ENCODE results near the gene VAT1. TPM values are rescaled to one million over a fixed set of nuclear protein-coding genes. Genes with fewer than 3 reads are reported as not detected.

VAT1 gene
- total and polyA plus RNA-seq, 9 of the 15 experiments (the other 6 are each of a cell fraction or from before 2014, with no cell fraction given) = 29.4 to 153 (median 66.7) TPM

GRCh38 chr17:42997984-42998938, 23.9 kb downstream of the VAT1 start, which contains the start of gene RPL27 (continued):
- TF ChIP-seq ZNF124 (CRISPR knock-in tag; IDR thresholded peaks at IDR 0.05) (no peak), ATF2 (CRISPR knock-in tag; IDR thresholded peaks at IDR 0.05) (no peak), ZNF668 (CRISPR knock-in tag; IDR thresholded peaks at IDR 0.05) (no peak), MYC (IDR thresholded peaks at IDR 0.05; ENCODE audit: low read depth, low read length) (peak; percentile 99), MYC (CRISPR knock-in tag; IDR thresholded peaks at IDR 0.05; ENCODE audit: borderline replicate concordance, low read depth) (peak; percentile 77), E2F5 (CRISPR knock-in tag; IDR thresholded peaks at IDR 0.05) (no peak), KLF6 (CRISPR knock-in tag; IDR thresholded peaks at IDR 0.05; ENCODE audit: borderline replicate concordance) (peak; percentile 90; the same call in 1 of the 2 replicates), CSDE1 (IDR thresholded peaks at IDR 0.05) (no peak), CBX2 (IDR thresholded peaks at IDR 0.05; ENCODE audit: insufficient read depth, low read length, poor library complexity, severe bottlenecking) (no peak), RBM34 (IDR thresholded peaks at IDR 0.05; ENCODE audit: borderline replicate concordance, insufficient read depth, low read length) (no peak), POLR3G (IDR thresholded peaks at IDR 0.05; ENCODE audit: extremely low read depth, insufficient read length, insufficient replicate concordance) (no peak), NFE2L1 (tag; IDR thresholded peaks at IDR 0.05; ENCODE audit: borderline replicate concordance, low read depth) (no peak), POLR2AphosphoS2 (IDR thresholded peaks at IDR 0.05; ENCODE audit: low read length) (peak; percentile 84; the same call in 1 of the 2 replicates), SETDB1 (IDR thresholded peaks at IDR 0.05; ENCODE audit: low read length) (no peak), SAFB (IDR thresholded peaks at IDR 0.05; ENCODE audit: borderline replicate concordance, low read depth, low read length) (no peak), BRD4 (IDR thresholded peaks at IDR 0.05) (peak; percentile 93), FOXJ3 (CRISPR knock-in tag; IDR thresholded peaks at IDR 0.05) (no peak), SREBF1 (IDR thresholded peaks at IDR 0.05; ENCODE audit: borderline replicate concordance, low read depth, low read length) (peak; percentile 89; the same call in 1 of the 2 replicates), OTX1 (CRISPR knock-in tag; IDR thresholded peaks at IDR 0.05) (no peak), HCFC1 (IDR thresholded peaks at IDR 0.05; ENCODE audit: low read depth, low read length) (peak; percentile 95), NFATC3 (IDR thresholded peaks at IDR 0.05) (peak; percentile 77; the same call in 1 of the 2 replicates), ZKSCAN1 (IDR thresholded peaks at IDR 0.05; ENCODE audit: low read depth, low read length) (peak; percentile 98), SMARCE1 (IDR thresholded peaks at IDR 0.05) (no peak), PCBP1 (IDR thresholded peaks at IDR 0.05; ENCODE audit: low read depth, low read length, poor library complexity, severe bottlenecking) (no peak)
- TF ChIP-seq, protein P1, sequence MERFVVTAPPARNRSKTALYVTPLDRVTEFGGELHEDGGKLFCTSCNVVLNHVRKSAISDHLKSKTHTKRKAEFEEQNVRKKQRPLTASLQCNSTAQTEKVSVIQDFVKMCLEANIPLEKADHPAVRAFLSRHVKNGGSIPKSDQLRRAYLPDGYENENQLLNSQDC (CRISPR knock-in tag; IDR thresholded peaks at IDR 0.05) = no peak
- TF ChIP-seq, protein P2, sequence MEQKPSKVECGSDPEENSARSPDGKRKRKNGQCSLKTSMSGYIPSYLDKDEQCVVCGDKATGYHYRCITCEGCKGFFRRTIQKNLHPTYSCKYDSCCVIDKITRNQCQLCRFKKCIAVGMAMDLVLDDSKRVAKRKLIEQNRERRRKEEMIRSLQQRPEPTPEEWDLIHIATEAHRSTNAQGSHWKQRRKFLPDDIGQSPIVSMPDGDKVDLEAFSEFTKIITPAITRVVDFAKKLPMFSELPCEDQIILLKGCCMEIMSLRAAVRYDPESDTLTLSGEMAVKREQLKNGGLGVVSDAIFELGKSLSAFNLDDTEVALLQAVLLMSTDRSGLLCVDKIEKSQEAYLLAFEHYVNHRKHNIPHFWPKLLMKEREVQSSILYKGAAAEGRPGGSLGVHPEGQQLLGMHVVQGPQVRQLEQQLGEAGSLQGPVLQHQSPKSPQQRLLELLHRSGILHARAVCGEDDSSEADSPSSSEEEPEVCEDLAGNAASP (IDR thresholded peaks at IDR 0.05) = no peak

Data from K562 (cell line).